Measurements from ENCODE around the gene ACACA. TPM values are rescaled to one million over a fixed set of nuclear protein-coding genes. Genes with fewer than 3 reads are reported as not detected.

ACACA gene
- total RNA-seq, 1 donor from 2014 or later: 122 TPM

GRCh38 chr17:37097154-37097553 is 309.5 kb downstream of the ACACA start:
- Mint-ChIP-seq H3K27me3 (no peaks in the 10 kb centered on the region), H3K27ac (no peak overlapping the region), H3K4me1 (peaks cover 11% of the 10 kb centered on the region), H3K9me3 (no peaks in the 10 kb centered on the region), H3K4me3 (no peak overlapping the region), H3K36me3 (ENCODE audit: low read depth) (peaks cover 42% of the 10 kb centered on the region)
- intact Hi-C loops (cut with micrococcal nuclease): no loop called here
- DNase-seq: no peak

- Mint-ChIP-seq H3K27ac (no peak overlapping the region), H3K27me3 (no peaks in the 10 kb centered on the region), H3K4me1 (peaks cover 15% of the 10 kb centered on the region), H3K9me3 (no peaks in the 10 kb centered on the region), H3K36me3 (ENCODE audit: low read depth) (peaks cover 42% of the 10 kb centered on the region), H3K4me3 (no peak overlapping the region)
- no peak for DNase-seq
- intact Hi-C loops (cut with micrococcal nuclease): no loop called here
Measured at GRCh38 chr17:37096071-37096470, 310.6 kb downstream of the ACACA start.

DNA sequence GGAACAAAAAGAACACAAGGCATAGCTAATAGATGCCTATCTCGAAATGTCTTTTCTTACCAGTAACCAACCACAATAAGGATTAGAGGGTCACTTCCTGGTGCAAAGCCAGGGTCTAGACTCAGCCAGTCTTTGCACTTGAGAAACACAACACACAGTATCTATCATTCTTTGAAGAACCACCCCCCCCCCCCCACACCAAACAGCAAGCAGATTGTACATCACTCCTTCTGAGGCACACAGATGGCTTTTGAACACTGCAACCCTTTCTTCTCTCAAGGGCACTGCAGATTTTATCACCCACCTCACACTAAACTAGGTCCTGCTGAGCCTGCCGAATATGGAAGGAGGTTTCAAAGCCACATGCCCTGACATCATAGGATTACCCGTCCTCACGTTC is 312.2 kb downstream of the ACACA start:
- intact Hi-C loops (cut with micrococcal nuclease): no loop called here
- H3K4me1 Mint-ChIP-seq: peaks cover 31% of the 10 kb centered on the region
- DNase-seq: no peak
- H3K27me3 Mint-ChIP-seq: no peaks in the 10 kb centered on the region
- no peak overlapping the region for H3K4me3 Mint-ChIP-seq
- H3K9me3 Mint-ChIP-seq: no peaks in the 10 kb centered on the region
- no peak overlapping the region for H3K27ac Mint-ChIP-seq
- peaks cover 48% of the 10 kb centered on the region for H3K36me3 Mint-ChIP-seq (ENCODE audit: low read depth)

GRCh38 chr17:37092701-37093100 is 313.9 kb downstream of the ACACA start:
- Mint-ChIP-seq H3K9me3 (no peaks in the 10 kb centered on the region), H3K36me3 (ENCODE audit: low read depth) (peaks cover 49% of the 10 kb centered on the region), H3K27me3 (no peaks in the 10 kb centered on the region), H3K27ac (no peak overlapping the region), H3K4me1 (peaks cover 45% of the 10 kb centered on the region), H3K4me3 (no peak overlapping the region)
- DNase-seq: no peak
- intact Hi-C loops (cut with micrococcal nuclease): no loop called here

- intact Hi-C loops (cut with micrococcal nuclease): no loop called here
- no peak overlapping the region for H3K27ac Mint-ChIP-seq
- peaks cover 49% of the 10 kb centered on the region for H3K36me3 Mint-ChIP-seq (ENCODE audit: low read depth)
- peaks cover 49% of the 10 kb centered on the region for H3K4me1 Mint-ChIP-seq
- no peaks in the 10 kb centered on the region for H3K9me3 Mint-ChIP-seq
- no peak for DNase-seq
- H3K27me3 Mint-ChIP-seq: no peaks in the 10 kb centered on the region
- no peak overlapping the region for H3K4me3 Mint-ChIP-seq
Measured at GRCh38 chr17:37092071-37092470, 314.6 kb downstream of the ACACA start.

DNA sequence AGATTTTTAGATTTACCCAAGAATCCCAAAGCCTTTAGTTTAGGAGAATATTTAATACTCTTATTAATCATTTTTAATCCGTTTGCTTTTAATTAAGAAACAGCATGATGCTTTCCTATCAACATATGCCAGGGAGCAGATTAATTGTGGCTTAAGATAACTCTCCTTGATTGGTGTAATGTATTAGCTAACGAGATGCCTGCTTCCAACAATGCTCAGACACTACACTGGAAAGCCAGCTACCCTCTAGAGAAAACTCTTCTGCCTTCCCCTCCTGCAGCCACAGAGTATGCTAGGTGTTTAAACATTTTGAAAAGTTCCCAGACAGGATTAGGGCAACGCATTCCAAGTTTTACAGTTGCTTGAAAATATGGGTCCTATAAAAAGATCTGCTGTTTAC is 315.7 kb downstream of the ACACA start:
- peaks cover 51% of the 10 kb centered on the region for H3K4me1 Mint-ChIP-seq
- H3K27me3 Mint-ChIP-seq: no peaks in the 10 kb centered on the region
- intact Hi-C loops (cut with micrococcal nuclease): no loop called here
- H3K36me3 Mint-ChIP-seq (ENCODE audit: low read depth): peaks cover 50% of the 10 kb centered on the region
- no peak for DNase-seq
- H3K4me3 Mint-ChIP-seq: no peak overlapping the region
- no peaks in the 10 kb centered on the region for H3K9me3 Mint-ChIP-seq
- H3K27ac Mint-ChIP-seq: no peak overlapping the region

- Mint-ChIP-seq H3K4me1 (peaks cover 49% of the 10 kb centered on the region), H3K4me3 (peak overlapping the region; percentile 66), H3K36me3 (ENCODE audit: low read depth) (peaks cover 49% of the 10 kb centered on the region), H3K27ac (peak overlapping the region; percentile 90), H3K9me3 (no peaks in the 10 kb centered on the region), H3K27me3 (no peaks in the 10 kb centered on the region)
- DNase-seq: peak; percentile 88
- intact Hi-C loops (cut with micrococcal nuclease): loop anchor here (10.0 kb wide), 1 partner anchor 55 kb away; no protein-coding TSS in a partner anchor
Measured at GRCh38 chr17:37089956-37090355, 316.7 kb downstream of the ACACA start.

DNA sequence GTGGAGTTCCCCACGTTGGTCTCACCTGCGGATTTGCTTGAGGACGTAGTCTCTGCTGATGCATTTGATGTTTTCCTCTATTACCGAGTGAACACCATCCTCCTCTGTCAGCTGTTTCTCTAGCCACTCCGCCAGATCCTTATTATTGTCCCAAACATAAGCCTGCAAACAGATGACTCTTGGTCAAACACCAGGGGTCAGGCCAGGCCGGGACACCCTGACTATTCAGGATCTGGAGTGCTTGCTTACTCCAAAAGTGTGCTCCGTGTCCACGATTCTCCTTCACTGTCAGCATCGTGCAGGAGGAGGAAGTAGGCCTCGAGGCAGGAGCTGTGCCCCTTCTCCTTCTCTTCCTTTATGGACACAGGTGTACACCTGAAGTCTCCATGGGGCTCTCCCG is 317.7 kb downstream of the ACACA start:
- Mint-ChIP-seq H3K36me3 (ENCODE audit: low read depth) (peaks cover 48% of the 10 kb centered on the region), H3K27ac (no peak overlapping the region), H3K9me3 (no peaks in the 10 kb centered on the region), H3K4me3 (peak overlapping the region; percentile 66), H3K4me1 (peaks cover 46% of the 10 kb centered on the region), H3K27me3 (no peaks in the 10 kb centered on the region)
- intact Hi-C loops (cut with micrococcal nuclease): loop anchor here (10.0 kb wide), 1 partner anchor 56 kb away; no protein-coding TSS in a partner anchor
- no peak for DNase-seq

DNA sequence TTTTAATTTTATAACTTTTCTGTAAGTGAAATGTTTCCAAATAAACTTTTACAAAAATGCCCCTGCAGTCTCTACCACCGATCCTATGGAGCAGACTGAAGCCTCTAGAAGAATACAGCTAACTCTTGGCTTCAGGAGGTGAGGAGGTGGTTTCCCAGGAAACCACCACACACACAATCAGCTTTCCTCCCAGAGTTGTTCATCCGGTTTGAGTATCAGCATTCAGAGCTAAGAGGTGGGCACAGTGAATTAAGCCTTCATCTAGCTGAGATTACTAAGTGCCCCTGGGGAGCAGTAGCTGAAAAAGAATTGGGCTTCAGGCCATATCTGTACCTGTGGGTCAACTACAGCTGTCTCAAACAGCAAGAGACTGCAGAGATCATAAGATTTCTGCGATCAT is 318.2 kb downstream of the ACACA start:
- H3K27ac Mint-ChIP-seq: no peak overlapping the region
- intact Hi-C loops (cut with micrococcal nuclease): loop anchor here (10.0 kb wide), 1 partner anchor 56 kb away; no protein-coding TSS in a partner anchor
- peaks cover 48% of the 10 kb centered on the region for H3K36me3 Mint-ChIP-seq (ENCODE audit: low read depth)
- no peaks in the 10 kb centered on the region for H3K9me3 Mint-ChIP-seq
- H3K27me3 Mint-ChIP-seq: no peaks in the 10 kb centered on the region
- peak overlapping the region; percentile 24 for H3K4me3 Mint-ChIP-seq
- H3K4me1 Mint-ChIP-seq: peaks cover 46% of the 10 kb centered on the region
- peak; percentile 78 for DNase-seq

DNA sequence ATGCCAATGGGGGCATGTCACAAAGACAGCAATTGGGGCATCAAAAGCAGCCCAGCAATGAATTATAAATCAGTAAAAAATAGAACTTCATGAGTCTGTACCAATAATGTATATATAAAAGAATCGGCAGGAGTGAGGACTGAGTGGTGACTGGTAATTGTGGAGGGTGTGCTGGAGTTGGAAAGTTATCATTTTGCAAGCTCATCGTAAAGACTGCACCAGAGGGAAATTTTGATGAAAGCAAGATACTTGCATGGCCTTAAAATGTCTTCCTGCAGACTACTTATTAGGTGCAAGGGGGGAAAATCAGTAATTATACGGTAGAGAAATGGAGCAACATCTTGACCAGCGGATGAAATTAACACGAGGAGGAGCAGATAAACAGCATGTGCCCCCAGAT is 319.0 kb downstream of the ACACA start:
- intact Hi-C loops (cut with micrococcal nuclease): loop anchor here (10.0 kb wide), 1 partner anchor 57 kb away; no protein-coding TSS in a partner anchor
- H3K4me1 Mint-ChIP-seq: peaks cover 46% of the 10 kb centered on the region
- no peak overlapping the region for H3K4me3 Mint-ChIP-seq
- H3K9me3 Mint-ChIP-seq: no peaks in the 10 kb centered on the region
- DNase-seq: no peak
- H3K27me3 Mint-ChIP-seq: no peaks in the 10 kb centered on the region
- peaks cover 45% of the 10 kb centered on the region for H3K36me3 Mint-ChIP-seq (ENCODE audit: low read depth)
- no peak overlapping the region for H3K27ac Mint-ChIP-seq

- intact Hi-C loops (cut with micrococcal nuclease): loop anchor here (10.0 kb wide), 1 partner anchor 58 kb away; no protein-coding TSS in a partner anchor
- DNase-seq: no peak
- Mint-ChIP-seq H3K4me3 (no peak overlapping the region), H3K36me3 (ENCODE audit: low read depth) (peaks cover 40% of the 10 kb centered on the region), H3K4me1 (peaks cover 40% of the 10 kb centered on the region), H3K9me3 (no peaks in the 10 kb centered on the region), H3K27ac (no peak overlapping the region), H3K27me3 (no peaks in the 10 kb centered on the region)
Measured at GRCh38 chr17:37086948-37087347, 319.7 kb downstream of the ACACA start.

DNA sequence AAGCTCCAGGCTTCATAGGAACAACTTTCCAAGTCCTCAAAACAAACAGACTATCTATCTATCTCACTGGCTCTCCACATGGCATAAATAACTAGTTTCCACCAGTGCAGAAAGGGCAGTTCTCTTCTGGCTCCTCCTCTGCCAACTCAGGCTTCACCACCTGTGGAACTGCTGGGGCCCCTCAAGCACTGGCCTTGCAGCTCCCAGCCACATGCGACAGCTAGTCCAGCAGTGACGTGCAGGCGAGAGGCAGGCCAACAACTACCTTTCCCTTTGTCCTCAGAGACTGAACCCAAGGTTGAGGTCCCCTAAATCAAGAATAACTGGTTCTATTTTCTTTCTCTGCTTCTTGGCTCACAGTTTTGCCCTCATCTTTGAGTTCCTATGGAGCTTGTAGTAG is 320.3 kb downstream of the ACACA start:
- Mint-ChIP-seq H3K27ac (no peak overlapping the region), H3K27me3 (no peaks in the 10 kb centered on the region), H3K4me1 (peaks cover 40% of the 10 kb centered on the region), H3K36me3 (ENCODE audit: low read depth) (peaks cover 38% of the 10 kb centered on the region), H3K9me3 (no peaks in the 10 kb centered on the region), H3K4me3 (no peak overlapping the region)
- DNase-seq: no peak
- intact Hi-C loops (cut with micrococcal nuclease): loop anchor here (10.0 kb wide), 1 partner anchor 58 kb away; no protein-coding TSS in a partner anchor

DNA sequence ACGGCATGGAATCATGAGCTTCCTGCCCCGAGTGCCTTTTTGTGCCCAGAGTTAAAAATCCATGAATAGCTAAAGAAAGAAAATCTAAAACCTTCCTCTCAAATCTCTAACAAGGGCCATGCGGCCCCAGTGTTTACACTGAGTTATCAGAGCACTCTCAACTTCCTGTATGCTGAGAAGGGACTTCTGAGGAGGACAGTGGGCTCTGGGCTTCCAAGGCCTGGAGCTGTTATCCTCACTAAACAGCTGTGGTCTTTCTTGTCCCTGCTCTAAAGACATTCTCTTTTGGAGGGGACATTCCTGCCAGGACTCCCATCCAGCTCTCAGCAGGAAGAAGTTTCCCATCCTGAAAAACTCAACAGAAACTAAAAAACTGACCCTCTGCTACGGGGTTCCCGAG is 322.3 kb downstream of the ACACA start:
- DNase-seq: no peak
- no peak overlapping the region for H3K4me3 Mint-ChIP-seq
- no peaks in the 10 kb centered on the region for H3K9me3 Mint-ChIP-seq
- intact Hi-C loops (cut with micrococcal nuclease): loop anchor here (10.0 kb wide), 1 partner anchor 60 kb away; no protein-coding TSS in a partner anchor
- no peak overlapping the region for H3K27ac Mint-ChIP-seq
- peaks cover 30% of the 10 kb centered on the region for H3K36me3 Mint-ChIP-seq (ENCODE audit: low read depth)
- peaks cover 22% of the 10 kb centered on the region for H3K4me1 Mint-ChIP-seq
- peaks cover 4% of the 10 kb centered on the region for H3K27me3 Mint-ChIP-seq

- DNase-seq: no peak
- H3K4me3 Mint-ChIP-seq: no peak overlapping the region
- H3K27ac Mint-ChIP-seq: no peak overlapping the region
- intact Hi-C loops (cut with micrococcal nuclease): loop anchor here (10.0 kb wide), 1 partner anchor 61 kb away; no protein-coding TSS in a partner anchor
- H3K4me1 Mint-ChIP-seq: peaks cover 13% of the 10 kb centered on the region
- peaks cover 4% of the 10 kb centered on the region for H3K27me3 Mint-ChIP-seq
- peaks cover 28% of the 10 kb centered on the region for H3K36me3 Mint-ChIP-seq (ENCODE audit: low read depth)
- H3K9me3 Mint-ChIP-seq: no peaks in the 10 kb centered on the region
Measured at GRCh38 chr17:37083456-37083855, 323.2 kb downstream of the ACACA start.

DNA sequence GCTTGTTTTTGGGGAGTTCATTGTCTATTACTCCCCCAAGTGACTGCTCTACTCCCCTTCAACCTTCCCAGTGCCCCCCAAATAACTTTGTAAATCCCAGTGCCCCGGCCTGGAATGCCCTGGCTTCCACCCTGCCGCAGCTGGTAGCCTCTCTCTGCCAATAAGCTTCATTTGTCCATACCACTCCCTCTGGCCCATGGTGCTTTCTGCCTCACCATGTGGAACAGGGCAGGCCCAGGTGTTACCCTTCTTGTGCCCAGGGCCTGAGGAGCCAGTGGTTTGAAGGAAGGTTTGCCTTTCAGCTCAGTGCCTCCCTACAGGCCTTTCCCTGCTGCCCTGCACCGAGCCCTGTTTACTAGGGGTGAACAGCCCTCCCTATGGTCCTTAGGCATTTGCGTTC is 323.7 kb downstream of the ACACA start:
- Mint-ChIP-seq H3K4me3 (no peak overlapping the region), H3K4me1 (peaks cover 9% of the 10 kb centered on the region), H3K9me3 (no peaks in the 10 kb centered on the region), H3K27me3 (peaks cover 4% of the 10 kb centered on the region), H3K27ac (no peak overlapping the region), H3K36me3 (ENCODE audit: low read depth) (peaks cover 26% of the 10 kb centered on the region)
- DNase-seq: no peak
- intact Hi-C loops (cut with micrococcal nuclease): loop anchor here (10.0 kb wide), 1 partner anchor 62 kb away; no protein-coding TSS in a partner anchor

Data from activated CD4-positive, alpha-beta T cell treated with anti-CD3 and anti-CD28 coated beads, Interleukin-2, amount 10 ng/mL, durations not matched to agents 24 days and 14 days (primary cell).